GM12801 (cell line): ENCODE results near the gene EFCAB9.

Source experiments
- CTCF ChIP-seq: IDR thresholded peaks from one replicate; pipeline ENCODE4 v1.5.1; 2011; ENCODE audit warnings: control low read depth; ENCODE audit not compliant: insufficient read length; ENCODE audit errors: extremely low read depth

The EFCAB9 gene

GRCh38 chr5:172243302-172243701, 49.3 kb downstream of the EFCAB9 start:
- no peak for TF ChIP-seq CTCF

- no peak for TF ChIP-seq CTCF
Observed at GRCh38 chr5:172245046-172245445, 51.1 kb downstream of the EFCAB9 start.

- no peak for TF ChIP-seq CTCF
Observed at GRCh38 chr5:172245703-172246125, 51.7 kb downstream of the EFCAB9 start.

GRCh38 chr5:172248637-172249036, 54.7 kb downstream of the EFCAB9 start:
- no peak for TF ChIP-seq CTCF

- no peak for TF ChIP-seq CTCF
Observed at GRCh38 chr5:172251419-172251818, 57.4 kb downstream of the EFCAB9 start.

GRCh38 chr5:172252501-172252900, 58.5 kb downstream of the EFCAB9 start:
- TF ChIP-seq CTCF: no peak
